ENCODE data around the gene CRYL1.

GRCh38 chr13:20474515-20474914, 51.1 kb downstream of the CRYL1 start:
- no peak for TF ChIP-seq CTCF (IDR thresholded peaks at IDR 0.05 in 2 of 3, conservative IDR thresholded peaks at IDR 0.05 in 1 of 3; ENCODE audit: borderline replicate concordance in 1 of 3, insufficient read depth in 1 of 3, low read depth in 2 of 3, low read length in 2 of 3)
- TF ChIP-seq MAX (IDR thresholded peaks at IDR 0.05) = no peak
- TF ChIP-seq JUND (IDR thresholded peaks at IDR 0.05) = no peak
- no peak for TF ChIP-seq POLR2AphosphoS5 (IDR thresholded peaks at IDR 0.05; ENCODE audit: low read depth, low read length)
- no peak for TF ChIP-seq EZH2 (IDR thresholded peaks at IDR 0.05)
- no peak for TF ChIP-seq ZFX (IDR thresholded peaks at IDR 0.05)
- no peak for TF ChIP-seq EZH2phosphoT487 (IDR thresholded peaks at IDR 0.05; ENCODE audit: borderline replicate concordance)
- no peak for TF ChIP-seq CEBPB (IDR thresholded peaks at IDR 0.05; ENCODE audit: low read depth)
- TF ChIP-seq ATF3 (IDR thresholded peaks at IDR 0.05) = no peak
- no peak for TF ChIP-seq SIN3A (IDR thresholded peaks at IDR 0.05; ENCODE audit: low read depth)
- TF ChIP-seq POLR2A (IDR thresholded peaks at IDR 0.05; ENCODE audit: borderline replicate concordance, extremely low read depth, insufficient read depth, insufficient read length) = no peak
- no peak for TF ChIP-seq REST (IDR thresholded peaks at IDR 0.05; ENCODE audit: low read depth)
- no peak for TF ChIP-seq SRF (IDR thresholded peaks at IDR 0.05; ENCODE audit: low read depth)
- TF ChIP-seq SP1 (IDR thresholded peaks at IDR 0.05; ENCODE audit: low read depth) = no peak

Measured in HCT116 (cell line).